ENCODE results near the gene S100A3.
"Not testable (repeated sequence)": the region's sequence is repeated elsewhere in the genome, so short reads cannot be mapped to it uniquely, and the experiment has no call there.

DNA sequence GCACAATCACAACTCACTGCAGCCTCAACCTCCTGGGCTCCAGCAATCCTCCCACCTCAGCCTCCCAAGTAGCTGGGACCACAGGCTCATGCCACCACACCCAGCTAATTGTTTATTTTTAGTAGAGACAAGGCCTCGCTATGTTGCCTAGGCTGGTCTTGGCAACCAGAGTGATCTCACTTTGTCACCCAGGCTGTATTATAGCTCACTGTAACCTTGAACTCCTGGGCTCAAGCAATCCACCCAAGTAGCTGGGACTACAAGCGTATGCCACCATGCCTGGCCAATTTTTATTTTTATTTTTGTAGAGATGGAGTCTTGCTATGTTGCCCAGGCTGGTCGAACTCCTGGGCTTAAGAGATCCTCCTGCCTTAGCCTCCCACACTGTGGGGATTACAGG is 13.0 kb upstream of the S100A3 start:
- TF ChIP-seq POLR2A (IDR thresholded peaks at IDR 0.05), result not testable (repeated sequence)
- TF ChIP-seq, protein P1, sequence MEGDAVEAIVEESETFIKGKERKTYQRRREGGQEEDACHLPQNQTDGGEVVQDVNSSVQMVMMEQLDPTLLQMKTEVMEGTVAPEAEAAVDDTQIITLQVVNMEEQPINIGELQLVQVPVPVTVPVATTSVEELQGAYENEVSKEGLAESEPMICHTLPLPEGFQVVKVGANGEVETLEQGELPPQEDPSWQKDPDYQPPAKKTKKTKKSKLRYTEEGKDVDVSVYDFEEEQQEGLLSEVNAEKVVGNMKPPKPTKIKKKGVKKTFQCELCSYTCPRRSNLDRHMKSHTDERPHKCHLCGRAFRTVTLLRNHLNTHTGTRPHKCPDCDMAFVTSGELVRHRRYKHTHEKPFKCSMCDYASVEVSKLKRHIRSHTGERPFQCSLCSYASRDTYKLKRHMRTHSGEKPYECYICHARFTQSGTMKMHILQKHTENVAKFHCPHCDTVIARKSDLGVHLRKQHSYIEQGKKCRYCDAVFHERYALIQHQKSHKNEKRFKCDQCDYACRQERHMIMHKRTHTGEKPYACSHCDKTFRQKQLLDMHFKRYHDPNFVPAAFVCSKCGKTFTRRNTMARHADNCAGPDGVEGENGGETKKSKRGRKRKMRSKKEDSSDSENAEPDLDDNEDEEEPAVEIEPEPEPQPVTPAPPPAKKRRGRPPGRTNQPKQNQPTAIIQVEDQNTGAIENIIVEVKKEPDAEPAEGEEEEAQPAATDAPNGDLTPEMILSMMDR (IDR thresholded peaks at IDR 0.05), result not testable (repeated sequence)

Data from tibial nerve (tissue), 3 donors.